ENCODE measurements around the gene ATP2B2. TPM values are rescaled to one million over a fixed set of nuclear protein-coding genes. Genes with fewer than 3 reads are reported as not detected.

Gene ATP2B2
- total and polyA plus RNA-seq, 10 of the 15 experiments (the other 5 are each of a cell fraction or from before 2014, with no cell fraction given) = 0.04 TPM; not detected in 9

- H3K4me3 ChIP-seq = no peak overlapping the region
- no peaks in the 10 kb centered on the region for H3K79me2 ChIP-seq (ENCODE audit: control insufficient read depth, insufficient read depth, low read length)
- no peak overlapping the region for H3K27ac ChIP-seq (ENCODE audit: control insufficient read depth, insufficient read depth)
- no peaks in the 10 kb centered on the region for H4K20me1 ChIP-seq (ENCODE audit: control insufficient read depth, insufficient read depth)
- H3K27me3 ChIP-seq (replicated peaks in 1 of 2; ENCODE audit: control insufficient read depth in 2 of 2, insufficient read depth in 2 of 2, low read length in 1 of 2) = no peaks in the 10 kb centered on the region; a peak in 2 of 4 replicates
- H2AFZ ChIP-seq (ENCODE audit: control insufficient read depth, low read depth, low read length) = no peak overlapping the region
- no peak for FAIRE-seq
- no peak overlapping the region for H3K4me2 ChIP-seq (ENCODE audit: control insufficient read depth, insufficient read depth)
- WGBS (ENCODE audit: insufficient coverage, insufficient replicate concordance, low lambda C conversion rate, missing lambda C conversion rate) = 13% methylated on average over 6 of the region's 7 CpGs
- peaks cover 5% of the 10 kb centered on the region for H3K4me1 ChIP-seq (ENCODE audit: control insufficient read depth, insufficient read depth, low read length)
- H3K36me3 ChIP-seq (ENCODE audit: control insufficient read depth in 2 of 2, insufficient read depth in 2 of 2, low read length in 1 of 2) = no peaks in the 10 kb centered on the region
- in situ Hi-C loops (cut with MboI) (no loop called here), intact Hi-C loops (cut with micrococcal nuclease; ENCODE audit: unreplicated experiment) (no loop called here)
- no TSS peak for BruUV-seq (replicated peaks)
- SMC1A ChIA-PET (ENCODE audit: uncharacterized antibody, unreplicated experiment) = no interaction called here
- H3K9ac ChIP-seq (ENCODE audit: control insufficient read depth, insufficient read depth, low read length) = no peak overlapping the region
- no peaks in the 10 kb centered on the region for H3K9me3 ChIP-seq (replicated peaks; ENCODE audit: control insufficient read depth, insufficient read depth, low read length)
- POLR2A ChIA-PET = no interaction called here
- RAD21 ChIA-PET (ENCODE audit: unreplicated experiment) = no interaction called here
- no peak for ATAC-seq
- no peak for DNase-seq (ENCODE audit: low read depth, low spot score)
- CTCF ChIA-PET = no interaction called here
- TF ChIP-seq HDGF (IDR thresholded peaks at IDR 0.05) (no peak), RAD21 (IDR thresholded peaks at IDR 0.05; ENCODE audit: insufficient read depth, low read depth, low read length) (no peak), PRDM15 (CRISPR knock-in tag; IDR thresholded peaks at IDR 0.05) (no peak), TAF1 (IDR thresholded peaks at IDR 0.05; ENCODE audit: borderline replicate concordance, low read depth, low read length) (no peak), SMC3 (IDR thresholded peaks at IDR 0.05; ENCODE audit: borderline replicate concordance, low read length) (no peak), LARP7 (IDR thresholded peaks at IDR 0.05) (no peak), SREBF2 (IDR thresholded peaks at IDR 0.05; ENCODE audit: low read length) (no peak), ZBTB33 (IDR thresholded peaks at IDR 0.05) (no peak), TARDBP (IDR thresholded peaks at IDR 0.05; ENCODE audit: borderline replicate concordance) (no peak), SIX5 (IDR thresholded peaks at IDR 0.05; ENCODE audit: low read depth, low read length, severe bottlenecking) (no peak), ZSCAN29 (IDR thresholded peaks at IDR 0.05) (no peak), MEF2A (IDR thresholded peaks at IDR 0.05; ENCODE audit: insufficient read depth, low read depth, low read length) (no peak), EED (IDR thresholded peaks at IDR 0.05; ENCODE audit: low read depth) (no peak), ZBTB11 (CRISPR knock-in tag; IDR thresholded peaks at IDR 0.05) (no peak), MXI1 (IDR thresholded peaks at IDR 0.05; ENCODE audit: low read depth, low read length) (no peak), HDAC2 (IDR thresholded peaks at IDR 0.05) (no peak), NFXL1 (IDR thresholded peaks at IDR 0.05; ENCODE audit: borderline replicate concordance) (no peak), ETV6 (conservative IDR thresholded peaks at IDR 0.05 in 1 of 2, IDR thresholded peaks at IDR 0.05 in 1 of 2; ENCODE audit: borderline replicate concordance in 1 of 2, low read depth in 1 of 2) (no peak)
Measured at GRCh38 chr3:10395196-10395595, 110.2 kb downstream of the ATP2B2 start.
